HG03354 (cell line): ENCODE measurements around the gene SLC30A5.
"Not testable (repeated sequence)": the region's sequence is repeated elsewhere in the genome, so short reads cannot be mapped to it uniquely, and the experiment has no call there.

ENCODE experiments used
- ATAC-seq: cut with Tn5 transposase; IDR thresholded peaks from one replicate; pipeline ENCODE4 v1.9.1; 2021; ENCODE audit warnings: mild to moderate bottlenecking; ENCODE audit not compliant: unreplicated experiment, poor library complexity, severe bottlenecking

Gene SLC30A5

DNA sequence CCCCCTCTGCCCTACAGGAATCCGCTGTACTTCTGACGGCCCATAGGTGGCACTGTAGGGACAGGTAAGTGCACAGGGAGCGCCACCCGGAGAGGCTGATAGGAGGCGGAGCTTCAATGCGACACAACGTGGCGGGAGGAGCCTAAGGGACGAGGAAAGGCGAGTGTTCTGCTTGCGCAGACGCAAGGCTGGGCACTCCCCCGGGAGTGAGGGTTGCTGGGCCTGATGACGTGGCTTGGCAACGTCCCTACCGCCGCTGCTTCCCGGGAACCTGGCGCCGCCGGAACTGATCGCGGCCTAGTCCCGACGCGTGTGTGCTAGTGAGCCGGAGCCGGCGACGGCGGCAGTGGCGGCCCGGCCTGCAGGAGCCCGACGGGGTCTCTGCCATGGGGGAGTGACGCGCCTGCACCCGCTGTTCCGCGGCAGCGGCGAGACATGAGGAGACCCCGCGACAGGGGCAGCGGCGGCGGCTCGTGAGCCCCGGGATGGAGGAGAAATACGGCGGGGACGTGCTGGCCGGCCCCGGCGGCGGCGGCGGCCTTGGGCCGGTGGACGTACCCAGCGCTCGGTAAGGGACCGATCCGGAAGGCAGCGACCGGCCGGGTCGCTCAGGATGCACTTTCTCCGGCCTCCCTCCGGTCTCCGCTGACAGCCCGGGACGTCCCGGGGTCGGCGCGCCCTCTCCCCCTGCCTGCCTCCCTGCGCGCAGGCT, at the start of gene SLC30A5:
Gene SLC30A5, plus strand, starts transcription at position 244 of the 712 bp plus-strand sequence. Its CDS starts 242 bp downstream, at position 486.
- ATAC-seq = peak; percentile 100

DNA sequence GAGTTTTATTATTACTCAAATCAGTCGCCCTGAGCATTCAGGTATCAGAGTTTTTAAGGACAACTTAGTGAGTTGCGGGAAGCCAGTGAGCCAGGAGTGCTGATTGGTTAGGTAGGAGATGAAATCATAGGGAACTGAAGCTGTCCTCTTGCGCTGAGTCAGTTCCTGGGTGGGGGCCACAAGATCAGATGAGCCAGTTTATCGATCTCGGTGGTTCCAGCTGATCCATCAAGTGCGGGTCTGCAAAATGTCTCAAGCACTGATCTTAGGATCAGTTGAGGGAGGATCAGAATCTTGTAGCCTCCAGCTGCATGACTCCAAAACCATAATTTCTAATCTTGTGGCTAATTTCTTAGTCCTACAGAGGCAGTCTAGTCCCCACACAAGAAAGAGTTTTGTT, 48.6 kb upstream of the SLC30A5 start:
- ATAC-seq = not testable (repeated sequence)

DNA sequence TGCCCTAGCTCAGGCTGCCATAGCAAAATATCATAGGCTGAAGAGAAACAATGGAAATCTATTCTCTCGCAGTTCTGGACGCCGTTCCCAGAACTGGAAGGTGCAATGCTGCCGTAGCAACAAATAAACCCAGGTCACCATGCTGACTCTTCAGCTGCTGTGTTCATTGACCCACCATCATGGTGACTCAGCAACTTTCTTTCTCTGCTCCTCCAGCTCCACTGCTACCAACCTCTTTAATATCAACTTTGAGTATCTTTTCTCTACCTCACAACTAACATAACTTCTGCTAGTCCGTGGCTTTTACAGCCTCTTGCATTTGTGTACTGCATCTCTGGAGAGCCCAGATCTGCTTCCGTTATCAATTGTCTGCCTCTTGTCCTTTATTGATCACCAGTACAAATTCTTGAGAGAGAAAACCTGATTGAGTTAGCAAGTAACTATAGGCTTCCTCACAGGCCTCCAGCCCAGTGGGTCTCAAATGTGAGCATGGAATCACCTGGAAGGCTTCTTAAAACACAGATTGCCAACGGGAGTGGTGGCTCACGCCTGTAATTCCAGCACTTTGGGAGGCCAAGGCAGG, 47.3 kb upstream of the SLC30A5 start:
- ATAC-seq = no peak

DNA sequence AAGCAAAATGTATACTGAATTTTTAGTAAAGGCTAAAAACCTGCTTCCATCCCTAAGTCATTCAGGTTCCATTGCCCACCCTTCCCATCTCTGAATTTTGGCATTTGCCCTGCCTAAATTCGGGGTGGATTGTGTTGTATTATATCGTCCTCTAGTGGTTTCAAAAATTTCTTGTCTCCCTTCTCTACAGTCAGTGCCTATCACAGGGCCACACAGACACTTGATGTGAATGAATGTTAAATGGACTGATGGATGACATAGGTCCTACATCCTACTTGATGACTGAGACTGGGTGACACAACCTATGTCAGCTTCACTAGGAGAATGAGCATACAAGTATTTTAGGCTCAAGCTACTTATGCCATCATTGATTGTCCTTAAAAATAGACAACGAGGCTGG, 45.6 kb upstream of the SLC30A5 start:
- ATAC-seq = no peak

DNA sequence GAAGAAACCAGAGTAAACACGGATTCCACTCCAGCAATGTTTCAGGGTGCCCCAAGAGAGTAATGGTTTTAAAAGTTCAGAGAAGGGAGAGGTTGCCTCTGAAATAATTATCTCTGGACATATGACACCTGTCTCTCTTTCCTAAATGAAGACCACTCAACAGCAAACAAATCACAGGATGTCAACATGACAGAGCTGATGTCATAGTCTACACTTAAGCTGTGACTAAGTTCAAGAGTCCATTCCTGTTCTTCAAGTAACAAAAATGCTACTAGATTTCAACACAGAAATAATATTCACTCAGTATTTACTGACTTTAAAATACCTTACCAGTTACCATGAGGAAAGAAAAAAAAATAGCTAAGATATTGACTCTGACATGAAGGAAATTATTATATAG, 44.7 kb upstream of the SLC30A5 start:
- no peak for ATAC-seq

DNA sequence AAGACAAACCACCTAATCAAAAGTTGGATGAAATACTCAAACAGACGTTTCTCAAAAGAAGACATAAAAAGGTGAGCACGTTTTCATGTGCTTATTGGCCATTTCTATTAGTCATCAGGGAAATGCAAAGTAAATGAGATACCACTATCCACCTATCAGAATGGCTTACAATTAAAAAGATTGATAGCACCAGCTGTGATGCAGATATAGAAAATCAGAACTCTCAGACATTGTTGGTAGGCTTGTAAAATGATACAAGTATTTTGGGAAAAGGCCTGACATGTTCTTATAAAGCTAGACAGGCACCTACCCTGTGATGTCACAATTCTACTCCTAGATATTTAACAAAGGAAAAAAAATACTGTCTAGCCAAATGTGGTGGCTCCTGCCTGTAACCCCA, 44.0 kb upstream of the SLC30A5 start:
- no peak for ATAC-seq

DNA sequence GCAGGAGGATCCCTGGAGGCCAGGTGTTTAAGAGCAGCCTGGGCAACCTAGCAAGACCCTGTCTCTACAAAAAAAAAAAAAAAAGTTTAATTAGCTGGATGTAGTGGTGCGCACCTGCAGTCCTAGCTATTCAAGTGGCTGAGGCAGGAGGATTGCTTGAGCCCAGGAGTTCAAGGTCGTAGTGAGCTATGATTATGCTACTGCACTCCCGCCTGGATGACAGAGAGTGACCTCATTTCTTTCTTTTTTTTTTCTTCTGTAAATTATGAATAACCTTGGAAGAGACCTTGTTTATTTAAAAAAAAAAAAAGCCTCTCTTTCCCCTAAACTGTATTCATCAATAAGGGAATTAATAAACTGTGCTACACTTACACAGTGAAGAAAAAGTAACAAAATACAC, 43.6 kb upstream of the SLC30A5 start:
- ATAC-seq = no peak

DNA sequence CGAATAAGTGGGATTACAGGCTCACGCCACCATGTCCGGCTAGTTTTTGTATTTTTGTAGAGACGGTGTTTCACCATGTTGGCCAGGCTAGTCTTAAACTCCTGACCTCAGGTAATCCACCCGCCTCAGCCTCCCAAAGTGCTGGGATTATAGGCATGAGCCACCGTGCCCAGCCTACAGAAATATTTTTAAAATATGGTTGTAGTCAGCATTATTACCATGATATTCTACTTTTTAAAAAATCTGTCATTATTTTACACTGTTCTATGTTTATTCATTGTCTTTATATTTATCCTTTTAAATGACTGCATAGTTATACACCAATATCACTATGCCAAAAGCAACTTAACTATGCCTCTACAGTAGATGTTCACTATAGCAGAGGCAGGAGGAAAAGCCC, 41.6 kb upstream of the SLC30A5 start:
- no peak for ATAC-seq

DNA sequence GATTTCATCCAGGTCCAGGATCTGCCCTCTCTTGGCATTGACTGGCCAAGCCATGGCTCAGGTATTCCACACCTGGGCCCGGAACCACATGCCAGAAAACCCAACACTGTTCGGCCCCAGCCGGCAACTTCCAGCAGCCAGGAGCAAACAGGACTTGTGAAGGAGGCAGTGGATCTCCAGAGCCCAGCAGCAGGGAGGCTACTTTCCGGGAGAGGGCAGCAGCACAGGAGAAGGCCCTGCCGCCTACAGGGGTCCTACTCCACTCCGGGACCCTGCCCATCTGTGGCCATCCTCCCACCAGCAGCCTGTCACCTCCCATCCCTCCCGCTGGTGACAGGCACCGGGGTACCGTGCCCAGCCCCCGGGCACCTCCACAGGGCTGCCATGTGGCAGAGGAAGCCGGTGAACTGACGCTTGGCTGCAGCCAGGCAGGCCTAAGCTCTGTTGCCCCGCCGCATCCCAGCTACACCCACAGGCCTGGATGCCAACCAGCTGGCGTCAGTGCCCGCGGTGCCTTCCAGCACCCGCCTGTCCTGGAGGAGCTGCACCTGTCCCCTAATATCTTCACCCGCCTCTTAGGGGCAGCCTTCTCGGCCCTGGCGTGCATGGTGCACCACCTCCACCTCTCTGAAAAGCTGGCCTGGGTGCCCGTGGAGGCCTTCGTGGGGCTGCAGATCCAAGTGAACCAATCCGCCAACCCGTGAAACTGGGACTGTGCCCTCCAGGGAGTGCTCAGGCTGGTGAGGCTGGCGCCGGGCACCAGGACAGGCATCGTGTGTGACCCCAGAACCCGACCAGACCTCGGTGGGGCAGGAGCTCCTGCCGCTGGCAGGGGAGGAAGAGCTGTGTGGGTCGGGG, 18.9 kb upstream of the SLC30A5 start:
- ATAC-seq = no peak

DNA sequence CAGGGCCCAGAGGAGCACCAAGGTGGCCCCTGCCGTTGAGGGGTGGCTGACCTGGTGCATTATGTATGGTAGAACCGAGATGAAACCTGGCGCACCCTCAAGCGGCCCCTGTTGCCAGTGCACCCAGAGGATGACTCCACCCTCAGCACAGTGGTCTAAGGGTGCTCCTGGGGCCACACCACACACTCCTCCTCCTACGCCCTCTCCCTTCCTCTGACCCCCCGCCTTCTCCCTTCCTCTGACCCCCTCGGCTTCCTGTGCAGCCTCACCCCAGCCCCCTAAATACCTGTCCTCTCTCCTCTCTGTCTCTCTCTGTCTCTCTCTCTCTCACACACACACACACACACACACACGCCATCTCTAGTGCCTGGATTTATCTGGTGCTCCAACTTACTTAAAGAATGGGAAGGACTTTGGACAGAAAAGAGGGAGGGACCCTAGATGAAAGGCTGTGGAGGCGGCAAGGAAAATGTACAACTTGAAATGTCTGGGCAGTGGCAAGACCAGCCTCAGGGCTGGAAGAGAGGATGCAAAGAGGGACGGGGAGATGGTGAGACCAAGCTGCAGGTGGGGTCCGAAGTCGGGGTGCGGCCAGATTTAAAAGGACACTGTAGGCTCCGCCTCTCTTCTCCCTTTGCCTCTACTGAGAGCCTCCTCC, 18.2 kb upstream of the SLC30A5 start:
- ATAC-seq = no peak

DNA sequence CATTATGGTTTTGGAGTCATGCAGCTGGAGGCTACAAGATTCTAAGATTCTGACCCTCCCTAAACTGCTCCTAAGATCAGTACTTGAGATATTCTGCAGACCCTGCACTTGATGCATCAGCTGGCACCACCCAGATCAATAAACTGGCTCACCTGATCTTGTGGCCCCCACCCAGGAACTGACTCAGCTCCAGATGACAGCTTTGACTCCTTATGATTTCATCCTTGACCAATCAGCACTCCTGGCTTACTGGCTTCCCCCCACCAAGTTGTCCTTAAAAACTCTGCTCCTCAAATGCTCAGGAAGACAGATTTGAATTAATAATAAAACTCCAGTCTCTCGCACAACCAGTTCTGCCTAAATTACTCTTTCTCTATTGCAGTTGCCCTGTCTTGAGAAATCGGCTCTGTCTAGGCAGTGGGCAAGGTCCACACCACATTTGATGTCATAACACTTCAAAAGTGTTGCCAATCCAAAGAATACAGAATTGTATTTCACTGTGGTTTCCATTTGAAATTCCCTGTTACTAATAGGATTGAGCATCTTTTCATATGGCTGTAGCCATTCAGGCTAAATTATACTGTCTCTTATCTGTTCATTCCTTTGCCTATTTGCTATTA, 14.8 kb upstream of the SLC30A5 start:
- ATAC-seq = no peak

DNA sequence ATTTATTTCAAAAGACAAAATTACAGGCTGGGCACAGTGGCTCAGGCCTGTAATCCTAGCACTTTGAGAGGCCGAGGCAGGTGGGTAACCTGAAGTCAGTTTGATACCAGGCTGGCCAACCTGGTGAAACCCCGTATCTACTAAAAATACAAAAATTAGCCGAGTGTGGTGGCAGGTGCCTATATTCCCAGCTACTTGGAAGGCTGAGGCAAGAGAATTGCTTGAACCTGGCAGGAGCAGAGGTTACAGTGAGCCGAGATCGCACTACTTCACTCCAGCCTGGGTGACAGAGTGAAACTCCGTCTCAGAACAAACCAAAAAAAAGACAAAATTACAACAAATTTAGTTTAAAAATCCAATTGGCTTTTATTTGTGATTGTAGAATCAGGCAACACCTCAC, 14.3 kb upstream of the SLC30A5 start:
- no peak for ATAC-seq

DNA sequence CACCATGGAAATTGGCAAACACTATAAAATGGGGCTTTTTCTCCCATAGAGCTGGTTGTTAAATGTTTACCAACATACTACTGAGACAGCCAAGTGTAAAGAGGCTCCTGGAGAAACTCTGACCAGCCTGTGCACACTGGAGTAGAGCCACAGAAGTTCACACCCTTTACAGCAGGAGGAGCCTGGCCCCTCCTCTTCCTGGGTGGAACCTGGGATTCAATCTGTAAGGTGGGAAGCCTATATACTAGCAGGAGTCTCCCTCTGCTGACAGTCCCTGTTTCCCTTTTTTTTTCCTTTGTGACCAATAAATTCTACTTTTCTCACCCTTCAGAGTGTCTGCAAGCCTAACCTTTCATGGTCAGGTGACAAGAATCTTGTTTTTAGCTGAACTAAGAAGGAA, 10.4 kb upstream of the SLC30A5 start:
- no peak for ATAC-seq

DNA sequence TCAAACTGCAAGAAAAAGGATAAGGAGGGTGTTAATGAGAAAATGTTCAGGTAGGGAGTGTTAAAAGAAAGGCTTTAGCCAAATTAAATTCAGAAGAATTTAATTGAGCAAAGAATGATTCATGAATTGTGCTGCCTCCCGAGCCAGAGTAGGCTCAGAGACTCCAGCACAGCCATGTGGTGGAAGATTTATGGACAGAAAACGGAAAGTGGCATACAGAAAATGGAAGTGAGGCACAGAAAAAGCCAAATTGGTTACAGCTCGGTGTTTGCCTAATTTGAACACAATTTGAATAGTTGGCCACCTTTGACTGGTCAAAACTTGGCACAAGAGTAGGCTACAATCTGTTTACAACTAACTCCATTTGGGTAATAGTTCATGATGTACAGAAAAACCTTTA, 9.6 kb upstream of the SLC30A5 start:
- ATAC-seq = no peak

DNA sequence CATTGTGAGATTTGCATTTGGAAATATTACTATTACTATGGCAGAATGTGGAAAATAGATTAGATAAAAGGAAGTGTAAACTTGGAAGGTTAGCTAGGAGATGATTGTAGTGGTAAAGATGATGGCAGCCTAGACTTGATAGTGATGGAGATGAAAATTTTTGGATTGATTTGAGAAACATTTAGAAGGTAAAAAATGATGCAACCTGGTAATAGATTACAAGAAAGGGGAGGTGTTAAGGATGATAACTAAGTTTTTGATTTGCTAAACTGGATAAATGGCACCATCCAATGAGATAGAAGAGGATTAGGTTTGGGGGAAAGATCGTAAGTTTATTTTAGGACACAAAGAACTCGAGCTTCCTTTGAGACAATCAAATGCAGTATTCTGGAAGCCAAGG, 8.9 kb upstream of the SLC30A5 start:
- ATAC-seq = no peak

DNA sequence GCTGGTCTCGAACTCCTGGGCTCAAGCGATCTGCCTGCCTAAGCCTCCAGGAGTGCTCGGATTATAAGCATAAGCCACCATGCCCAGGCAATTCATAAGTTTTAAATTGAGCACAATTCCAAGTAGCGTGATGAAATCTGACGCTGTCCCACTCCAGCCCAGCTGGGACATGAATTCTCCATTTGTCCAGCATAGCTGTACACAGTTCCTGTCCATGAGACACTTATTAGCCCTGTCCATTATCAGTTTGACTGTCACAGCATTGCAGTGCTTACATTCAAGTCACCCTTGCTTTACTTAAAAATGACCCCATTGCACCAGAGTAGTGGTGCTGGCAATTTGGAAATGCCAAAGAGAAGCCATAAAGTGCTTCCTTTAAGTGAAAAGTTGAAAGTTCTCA, 7.6 kb upstream of the SLC30A5 start:
- ATAC-seq = no peak

DNA sequence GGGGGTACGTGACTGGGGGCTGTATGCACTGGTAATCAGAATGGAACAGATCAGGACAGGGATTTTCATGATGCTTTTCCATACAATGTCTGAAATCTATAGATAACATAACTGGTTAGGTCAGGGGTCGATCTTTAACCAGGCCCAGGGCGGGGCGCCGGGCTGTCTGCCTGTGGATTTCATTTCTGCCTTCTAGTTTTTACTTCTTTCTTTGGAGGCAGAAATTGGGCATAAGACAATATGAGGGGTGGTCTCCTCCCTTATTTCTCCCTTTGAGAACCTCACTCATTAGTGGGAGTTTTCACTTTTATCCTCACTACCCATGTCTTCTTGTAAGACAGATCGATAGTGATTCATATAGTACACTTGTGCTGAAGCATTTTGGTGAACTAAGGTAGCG, 5.8 kb upstream of the SLC30A5 start:
- ATAC-seq = not testable (repeated sequence)

DNA sequence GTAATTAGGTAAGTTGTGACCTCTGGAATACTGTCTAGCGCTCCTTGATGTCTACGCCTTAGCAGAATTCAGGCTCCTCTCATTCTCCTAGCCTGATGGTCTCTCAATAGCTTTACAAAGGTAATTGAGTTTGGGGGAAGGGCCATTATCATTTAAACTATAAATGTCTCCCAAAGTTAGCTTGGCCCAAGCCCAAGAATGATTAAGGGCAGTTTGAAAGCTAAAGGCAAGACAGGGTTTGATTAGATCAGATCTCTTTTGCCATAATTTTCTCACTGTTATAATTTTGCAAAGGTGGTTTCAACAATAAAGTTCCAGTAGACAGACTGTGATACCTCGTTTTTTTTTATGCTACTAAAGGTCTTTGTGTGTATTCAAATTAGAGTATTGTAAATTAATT, 3.7 kb upstream of the SLC30A5 start:
- ATAC-seq = no peak

DNA sequence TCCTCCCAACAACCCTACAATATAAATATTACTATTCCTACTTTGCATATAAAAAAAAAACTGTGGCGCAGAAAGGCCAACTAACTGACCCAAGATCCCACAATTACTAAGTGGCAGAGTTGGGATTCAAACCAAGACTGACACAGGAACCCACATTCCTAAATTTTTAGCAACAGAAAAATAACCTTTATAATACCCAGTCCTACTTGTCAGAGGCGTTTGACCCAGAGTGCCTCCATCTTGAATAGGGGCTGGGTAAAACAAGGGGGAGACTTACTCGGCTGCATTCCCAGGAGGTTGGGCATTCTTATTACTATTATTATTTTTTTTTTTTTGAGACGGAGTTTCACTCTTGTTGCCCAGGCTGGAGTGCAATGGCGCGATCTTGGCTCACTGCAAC, 2.0 kb upstream of the SLC30A5 start:
- no peak for ATAC-seq

DNA sequence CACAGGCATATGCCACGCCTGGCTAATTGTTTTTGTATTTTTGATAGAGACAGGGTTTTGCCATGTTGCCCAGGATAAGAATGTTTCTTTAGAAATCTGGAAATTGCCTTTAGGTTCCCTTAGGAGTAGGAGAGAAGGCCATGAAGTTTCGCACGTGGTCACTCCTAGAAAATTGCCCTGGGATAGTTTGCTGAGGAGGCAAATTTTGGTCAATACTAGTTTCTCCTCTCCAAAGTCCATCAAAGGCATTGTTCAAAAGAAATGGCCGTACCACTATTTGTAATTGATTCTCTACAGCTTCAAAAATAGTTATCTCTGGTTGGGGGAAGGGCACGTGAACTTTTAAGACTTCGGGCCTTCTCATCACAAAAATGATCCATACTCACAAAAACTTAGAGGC, 845 bp upstream of the SLC30A5 start:
- no peak for ATAC-seq
